ENCODE results near the gene PIAS1.
"Not testable (repeated sequence)": the region's sequence is repeated elsewhere in the genome, so short reads cannot be mapped to it uniquely, and the experiment has no call there.

The PIAS1 gene

DNA sequence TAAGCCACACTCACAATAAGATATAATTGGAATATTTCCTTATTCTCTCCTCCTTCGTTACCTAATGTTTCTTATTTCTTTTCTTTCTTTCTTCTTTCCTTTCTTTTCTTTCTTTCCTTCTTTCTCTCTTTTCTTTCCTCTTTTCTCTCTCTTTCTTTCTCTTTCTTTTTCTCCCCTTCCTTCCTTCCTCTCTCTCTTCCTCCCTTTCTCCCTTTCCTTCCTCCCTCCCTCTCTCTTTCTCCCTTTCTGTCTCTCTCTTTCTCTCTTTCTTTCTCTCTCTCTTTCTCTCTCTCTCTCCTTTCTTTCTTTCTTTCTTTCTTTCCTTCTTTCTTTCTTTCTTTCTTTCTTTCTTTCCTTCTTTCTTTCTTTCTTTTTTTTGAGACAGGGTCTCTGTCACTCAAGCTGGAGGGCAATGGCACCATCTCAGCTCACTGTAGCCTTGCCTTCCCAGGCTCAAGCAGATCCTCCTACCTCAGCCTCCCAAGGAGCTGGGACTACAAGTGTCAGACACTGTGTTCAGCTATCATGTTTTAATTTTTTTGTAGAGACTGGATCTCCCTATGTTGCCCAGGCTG is 19.3 kb upstream of the PIAS1 start:
- no peak for DNase-seq

DNA sequence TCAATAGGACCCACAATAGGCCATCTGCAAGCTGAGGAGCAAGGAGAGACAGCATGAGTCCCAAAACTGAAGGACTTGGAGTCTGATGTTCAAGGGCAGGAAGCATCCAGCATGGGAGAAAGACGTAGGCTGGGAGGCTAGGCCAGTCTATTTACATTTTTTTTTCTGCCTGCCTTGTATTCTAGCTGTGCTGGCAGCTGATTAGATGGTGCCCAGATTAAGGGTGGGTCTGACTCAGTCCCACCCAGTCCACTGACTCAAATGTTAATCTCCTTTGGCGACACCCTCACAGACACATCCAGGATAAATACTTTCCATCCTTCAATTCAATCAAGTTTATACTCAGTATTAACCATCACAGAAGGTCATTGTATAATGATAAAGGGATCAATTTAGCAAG is 15.9 kb upstream of the PIAS1 start:
- peak; percentile 80 for DNase-seq

DNA sequence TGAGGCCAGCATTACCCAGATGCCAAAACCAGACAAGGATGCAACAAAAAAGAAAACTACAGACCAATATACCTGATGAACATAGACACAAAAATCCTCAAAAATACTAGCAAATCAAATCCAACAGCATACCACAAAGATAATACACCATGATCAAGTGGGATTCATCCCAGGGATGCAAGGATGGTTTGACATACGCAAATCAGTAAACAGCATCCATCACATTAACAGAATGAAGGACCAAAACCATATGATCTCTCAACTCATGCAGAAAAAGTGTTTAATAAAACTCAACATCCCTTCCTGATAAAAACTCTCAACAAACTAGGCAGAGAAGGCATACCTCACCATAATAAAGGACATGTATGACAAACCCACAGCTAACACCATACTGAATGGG is 14.0 kb upstream of the PIAS1 start:
- no peak for DNase-seq

DNA sequence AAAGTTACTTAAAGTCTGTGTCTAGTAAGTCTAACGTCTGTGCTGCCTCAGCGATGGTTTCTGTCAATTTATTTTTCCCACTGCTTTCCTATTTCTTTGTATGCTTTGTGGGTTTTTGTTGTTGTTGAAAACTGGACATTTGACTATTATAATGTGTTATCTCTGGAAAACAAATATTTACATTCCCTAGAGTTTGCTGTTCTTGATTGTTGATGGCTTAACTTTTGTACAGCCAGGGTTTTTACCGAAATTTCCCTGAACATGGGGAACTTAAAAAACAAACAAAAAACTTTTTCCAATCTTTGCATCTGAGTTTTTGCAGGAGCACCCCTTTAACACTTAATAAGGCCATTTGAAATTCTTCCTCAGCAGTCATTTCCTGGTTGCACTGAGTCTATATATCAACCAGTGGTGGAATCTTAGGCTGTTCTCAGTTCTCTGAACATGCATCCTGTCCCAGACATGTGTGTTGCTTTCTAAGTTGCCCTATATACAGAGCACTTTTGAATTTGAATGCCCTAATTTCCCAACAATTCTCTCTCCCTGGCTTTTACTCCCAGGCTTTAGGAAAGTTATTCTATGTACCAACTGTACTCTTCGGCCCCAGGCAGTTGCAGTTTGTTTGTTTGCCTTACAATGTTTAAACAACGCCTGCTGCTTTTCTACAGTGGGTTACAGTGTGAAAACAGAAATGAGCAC is 11.8 kb upstream of the PIAS1 start:
- no peak for DNase-seq

DNA sequence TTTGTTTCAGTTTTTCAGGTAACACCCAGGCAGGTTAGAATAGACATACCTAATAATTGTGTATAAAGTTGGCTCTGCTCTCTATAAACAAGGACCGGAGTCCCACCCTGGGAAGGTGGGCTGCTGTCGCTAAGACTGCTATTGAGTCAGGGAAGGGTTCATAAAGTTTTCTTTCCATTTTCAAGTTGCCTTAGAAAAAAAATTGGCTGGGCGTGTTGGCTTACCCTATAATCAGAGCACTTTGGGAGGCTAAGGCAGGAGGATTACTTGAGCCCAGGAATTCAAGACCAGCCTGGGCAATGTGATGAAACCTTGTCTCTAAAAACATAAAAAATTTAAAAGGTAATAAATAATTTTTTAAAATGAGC is 11.3 kb upstream of the PIAS1 start:
- DNase-seq = no peak

DNA sequence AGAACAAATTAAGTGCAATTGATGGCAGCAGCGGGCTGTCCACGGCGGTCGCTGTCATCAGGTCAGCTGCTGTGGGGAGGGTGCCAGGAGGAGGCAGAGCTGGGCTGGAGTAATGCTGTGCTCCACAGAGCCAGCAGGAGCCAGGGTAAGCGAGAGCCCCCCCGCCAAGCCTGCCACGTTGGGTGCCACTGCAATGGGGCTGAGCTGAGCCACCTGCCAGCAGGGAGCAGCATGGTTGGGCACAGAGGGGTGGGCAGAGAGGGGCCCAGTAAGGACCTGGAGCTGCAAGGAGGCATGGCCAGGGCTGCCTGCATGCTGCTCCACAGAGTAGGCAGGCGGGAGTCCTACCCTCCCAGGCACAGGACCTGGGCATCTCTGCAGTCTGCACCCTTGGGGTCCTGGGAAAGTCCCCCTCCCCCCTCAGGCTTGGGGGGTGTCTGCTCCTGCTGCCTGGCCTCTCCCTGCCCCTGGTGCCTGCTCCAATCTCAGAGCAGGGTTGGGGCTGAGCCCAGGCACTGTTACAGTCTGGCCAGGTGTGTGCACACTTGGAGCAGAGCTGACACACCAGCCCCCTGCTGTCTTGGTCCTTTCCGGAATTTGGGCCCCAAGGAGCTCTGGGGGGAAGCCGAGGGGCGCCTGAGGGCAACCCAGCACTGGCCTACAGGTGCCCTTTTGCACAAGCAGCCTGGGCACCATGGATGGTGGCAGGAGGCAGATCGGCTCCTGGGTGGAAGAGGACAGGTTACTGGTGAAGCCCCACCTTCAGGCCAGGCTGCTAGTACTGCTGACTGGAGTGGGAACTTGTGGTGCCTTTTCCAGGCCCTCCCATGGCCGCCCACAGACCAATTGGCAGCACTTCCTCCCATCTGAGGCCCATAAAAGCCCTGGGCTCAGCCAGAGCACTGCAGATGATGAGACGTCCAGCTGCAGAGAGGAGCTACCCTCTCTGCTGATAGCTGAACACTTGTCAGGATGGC is 8.5 kb upstream of the PIAS1 start:
- DNase-seq = no peak

DNA sequence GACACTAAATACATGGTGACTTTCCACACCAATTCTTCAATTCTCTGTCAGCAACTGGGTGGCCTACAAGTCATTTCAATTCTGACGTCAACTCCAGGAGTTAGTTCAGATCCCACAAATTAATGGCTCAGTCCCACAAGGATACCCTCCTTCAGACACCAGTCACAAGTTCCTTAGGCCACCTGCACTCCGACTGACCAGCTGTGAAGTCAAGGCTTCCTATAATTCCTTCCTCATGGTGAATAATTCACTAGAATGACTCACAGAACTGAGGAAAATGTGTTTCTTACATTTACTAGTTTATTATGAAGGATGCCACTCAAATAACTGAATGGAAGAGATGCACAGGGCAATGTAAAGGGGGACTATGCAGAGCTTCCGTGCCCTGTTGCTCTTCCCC is 6.3 kb upstream of the PIAS1 start:
- DNase-seq = no peak

DNA sequence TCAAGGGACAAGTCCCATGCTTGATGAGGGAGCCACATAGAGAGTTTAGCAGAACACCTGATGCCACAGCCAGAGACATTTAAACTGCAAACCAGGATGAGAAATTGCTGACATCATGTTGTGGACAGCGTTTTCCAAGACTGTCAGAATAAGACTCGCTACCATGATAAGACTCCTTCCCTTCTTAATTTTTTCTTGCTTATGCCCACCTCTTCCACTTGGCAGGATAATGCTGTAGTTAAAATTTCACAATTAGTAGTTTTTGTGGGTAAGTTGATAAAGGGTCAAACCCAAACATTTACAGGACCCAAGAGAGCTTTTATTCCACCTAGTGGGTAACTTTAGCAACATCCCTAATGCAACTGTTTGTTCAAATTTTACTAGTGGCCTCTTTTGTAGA is 3.0 kb upstream of the PIAS1 start:
- DNase-seq = peak; percentile 32

DNA sequence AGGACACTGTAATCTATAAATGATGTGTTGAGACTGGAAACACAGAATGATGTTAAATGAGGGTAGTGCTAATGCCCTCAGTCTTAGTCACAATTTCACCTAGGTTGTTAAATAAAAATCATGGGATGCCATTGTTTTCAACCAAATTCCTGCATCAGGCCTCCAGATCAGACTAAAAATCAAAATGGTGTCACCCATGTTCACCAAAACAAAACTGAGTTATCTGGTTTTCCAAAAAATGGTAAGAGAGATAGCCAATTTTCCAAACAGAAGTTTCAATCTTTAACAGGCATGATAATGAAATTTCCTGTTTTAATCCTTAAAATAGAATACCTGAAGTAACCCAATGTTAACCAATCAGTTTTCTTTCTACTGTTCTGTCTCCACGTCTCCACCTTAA is 2.2 kb upstream of the PIAS1 start:
- DNase-seq = no peak

DNA sequence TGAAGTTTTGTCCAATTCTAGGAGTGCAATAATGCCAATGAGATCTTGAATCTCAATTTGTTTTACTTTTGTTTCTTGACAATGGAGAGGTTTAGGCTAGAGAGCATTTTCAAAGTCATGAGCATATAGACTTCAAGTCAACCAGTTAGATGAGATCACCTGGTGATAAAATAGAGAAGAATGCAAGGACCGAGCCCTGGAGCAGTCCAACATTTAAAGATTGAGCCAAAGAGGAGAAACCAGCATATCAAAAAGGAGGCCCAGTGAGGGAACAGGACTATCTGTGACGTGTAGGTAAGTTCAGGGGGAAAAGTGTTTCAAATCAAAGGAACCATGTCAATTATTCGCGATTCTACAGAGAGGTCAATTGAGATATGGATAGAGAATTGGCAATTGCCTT is 1.7 kb upstream of the PIAS1 start:
- DNase-seq = no peak

DNA sequence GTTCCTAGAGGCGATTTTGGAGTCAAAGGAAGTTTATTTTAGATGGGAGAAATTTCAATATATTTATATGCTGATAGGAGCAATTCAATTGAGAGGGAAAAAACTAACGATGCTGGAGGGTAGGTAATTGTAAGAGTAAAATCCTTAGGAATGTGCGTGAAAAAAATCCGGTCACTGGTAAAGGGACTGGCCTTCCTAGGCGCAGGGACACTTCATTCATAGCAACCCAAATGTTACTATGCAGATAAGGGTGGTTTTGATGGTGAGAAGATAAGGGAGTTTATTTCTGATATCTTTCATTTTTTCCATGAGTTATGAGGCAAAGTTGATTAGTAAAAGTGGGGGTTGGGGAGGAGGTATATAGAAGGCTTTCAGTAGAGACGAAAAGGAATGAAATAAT is 1.1 kb upstream of the PIAS1 start:
- no peak for DNase-seq

DNA sequence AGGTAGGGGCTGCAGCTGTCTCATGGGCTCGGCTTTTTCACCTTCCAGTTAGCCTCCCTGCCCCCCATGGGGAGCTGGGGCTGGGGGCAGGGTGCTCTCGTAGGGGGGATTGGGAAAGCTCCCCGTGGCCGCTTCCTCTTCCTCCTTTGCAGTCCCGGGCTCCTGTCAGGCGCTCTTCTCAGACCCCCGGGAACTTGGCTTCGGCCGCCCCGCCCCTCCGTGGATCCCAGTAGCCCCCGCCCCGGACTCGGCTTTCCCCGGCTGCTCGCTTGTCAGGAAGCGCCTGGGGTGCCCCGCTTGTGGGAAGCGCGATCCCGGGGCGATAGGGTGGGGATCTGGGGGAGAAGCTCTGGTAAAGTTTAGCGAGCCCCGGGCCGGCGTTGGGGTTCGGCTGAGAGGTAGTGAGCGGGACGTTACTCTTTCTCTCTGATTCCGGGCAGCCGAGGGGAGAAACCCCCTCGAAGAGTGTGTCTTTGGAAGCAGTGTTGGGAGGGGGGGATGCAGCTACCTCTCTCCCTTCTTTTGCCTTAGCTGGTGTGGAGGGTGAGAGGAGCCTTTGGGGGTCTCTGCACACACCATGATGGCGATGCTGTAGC is 611 bp downstream of the PIAS1 start:
- DNase-seq = no peak

DNA sequence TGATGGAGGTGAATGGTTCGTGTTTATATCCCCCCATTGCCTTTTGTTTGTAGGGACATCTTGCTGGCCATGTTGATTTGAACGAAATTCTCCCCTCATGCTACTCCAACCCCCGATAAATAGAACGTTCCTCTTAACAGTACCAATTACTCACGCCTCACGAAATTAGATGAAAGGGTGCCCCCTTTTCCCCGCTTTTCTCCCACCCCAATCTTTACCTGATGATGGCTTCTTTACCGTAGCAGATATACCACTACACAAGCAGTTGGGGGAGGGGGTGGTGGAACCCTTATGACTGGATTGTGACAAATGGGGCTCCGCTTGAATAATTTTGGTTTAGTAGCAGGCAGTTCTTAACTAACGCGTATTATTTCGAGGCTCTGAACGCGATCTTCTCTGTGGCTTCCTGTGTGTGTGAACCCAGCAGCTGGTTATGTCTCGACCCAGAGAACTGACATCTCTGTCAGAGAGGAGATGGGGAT is 1.1 kb downstream of the PIAS1 start:
- peak; percentile 43 for DNase-seq

DNA sequence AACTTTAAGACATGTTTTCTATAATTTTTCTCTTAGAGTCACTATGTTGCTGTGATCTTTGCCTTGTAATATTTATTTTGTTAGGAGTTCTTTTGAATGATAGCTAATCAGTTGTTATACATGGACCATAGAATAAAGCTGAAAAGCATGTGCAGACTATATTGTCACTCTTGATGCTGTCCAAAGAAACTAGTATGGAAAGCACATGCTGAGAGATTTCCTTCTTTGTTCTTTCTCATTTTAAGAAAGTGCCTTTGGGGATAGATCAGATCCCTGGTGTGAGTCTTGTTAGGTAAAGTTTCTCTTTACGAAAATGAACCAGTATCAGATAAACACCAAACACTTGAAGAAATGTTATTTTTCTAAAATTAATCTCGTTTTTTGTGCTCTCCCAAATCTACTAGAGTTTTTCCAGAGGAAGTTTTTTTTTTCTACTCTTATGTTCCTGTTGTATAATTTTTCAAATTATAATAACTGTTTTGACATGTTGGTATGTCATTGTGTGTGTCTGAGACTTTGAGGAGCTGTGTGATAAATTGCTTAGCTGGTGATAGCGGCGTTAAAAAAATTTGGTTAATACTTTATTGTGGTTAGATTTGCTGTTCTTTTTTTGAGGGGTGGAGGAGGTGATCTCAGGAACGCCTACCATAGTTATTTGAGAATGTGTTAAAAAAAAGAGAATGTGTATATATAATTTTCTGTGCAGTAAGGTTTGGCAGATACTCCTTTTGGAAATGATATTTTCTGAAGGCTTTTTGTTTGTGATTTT is 2.2 kb downstream of the PIAS1 start:
- DNase-seq = no peak

DNA sequence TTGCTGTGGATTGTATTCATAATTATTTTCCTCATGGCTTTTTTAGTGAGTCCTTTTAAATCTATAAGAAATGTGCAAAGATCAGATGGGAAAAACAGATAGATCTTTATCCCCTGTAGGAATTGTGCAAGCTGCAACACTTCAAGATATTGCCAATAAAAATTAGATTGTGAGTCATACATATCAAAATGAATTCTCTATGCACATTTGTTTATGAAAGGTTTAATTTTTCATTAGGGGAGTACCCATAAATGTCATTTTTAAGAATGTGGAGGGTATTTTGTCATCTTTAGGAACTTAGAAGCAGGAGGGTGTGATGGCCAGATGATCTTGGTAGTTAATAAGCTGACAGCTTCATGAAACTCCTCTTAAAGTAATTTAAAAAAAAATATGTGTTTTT is 2.9 kb downstream of the PIAS1 start:
- DNase-seq = no peak

DNA sequence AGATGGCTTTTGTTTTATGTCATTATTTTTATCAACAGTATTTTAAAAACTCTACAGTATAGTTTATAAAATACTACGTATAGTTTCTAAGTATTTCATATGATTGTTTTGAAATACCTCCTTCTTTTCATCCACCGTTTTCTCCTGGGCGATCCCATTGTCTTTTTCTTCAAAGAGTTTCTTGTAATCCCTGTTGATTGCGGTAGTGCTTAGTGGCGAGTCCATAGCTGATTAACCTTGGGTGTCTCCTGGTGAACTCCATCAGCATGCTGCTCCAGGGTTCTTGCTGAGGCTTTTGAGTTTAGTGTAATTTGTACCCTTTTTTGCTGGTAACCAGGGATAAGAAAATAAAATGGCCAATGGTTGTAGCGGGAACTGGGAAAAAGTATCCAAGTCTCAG is 3.6 kb downstream of the PIAS1 start:
- no peak for DNase-seq

DNA sequence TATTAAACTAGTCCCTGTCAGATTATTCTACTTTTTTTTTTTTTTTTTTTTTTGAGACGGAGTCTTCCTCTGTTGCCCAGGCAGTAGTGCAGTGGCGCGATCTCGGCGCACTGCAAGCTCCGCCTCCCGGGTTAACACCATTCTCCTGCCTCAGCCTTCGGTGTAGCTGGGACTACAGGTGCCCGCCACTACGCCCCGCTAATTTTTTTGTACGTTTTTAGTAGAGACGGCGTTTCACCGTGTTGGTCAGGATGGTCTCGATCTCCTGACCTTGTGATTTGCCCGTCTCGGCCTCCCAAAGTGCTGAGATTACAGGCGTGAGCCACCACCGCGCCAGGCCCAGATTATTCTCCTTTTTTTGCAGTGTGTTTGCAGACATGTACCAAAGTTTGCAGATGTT is 4.9 kb downstream of the PIAS1 start:
- not testable (repeated sequence) for DNase-seq

DNA sequence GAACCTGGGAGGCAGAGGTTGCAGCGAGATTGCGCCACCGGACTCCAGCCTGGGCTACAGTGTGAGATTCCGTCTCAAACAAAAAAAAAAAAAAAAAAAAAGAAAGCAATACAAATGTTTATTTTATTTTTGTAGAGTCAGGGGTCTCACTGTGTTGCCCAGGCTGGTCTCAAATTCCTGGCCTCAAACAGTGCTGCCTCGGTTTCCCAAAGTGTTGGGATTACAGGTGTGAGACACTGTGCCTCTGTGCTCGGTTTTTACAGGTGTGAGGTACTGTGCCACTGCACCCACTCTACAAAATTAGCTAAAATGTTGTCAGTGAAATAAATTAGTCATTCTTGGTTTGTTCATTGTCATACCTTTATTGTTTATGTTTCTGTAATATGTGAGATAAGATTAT is 5.5 kb downstream of the PIAS1 start:
- no peak for DNase-seq

DNA sequence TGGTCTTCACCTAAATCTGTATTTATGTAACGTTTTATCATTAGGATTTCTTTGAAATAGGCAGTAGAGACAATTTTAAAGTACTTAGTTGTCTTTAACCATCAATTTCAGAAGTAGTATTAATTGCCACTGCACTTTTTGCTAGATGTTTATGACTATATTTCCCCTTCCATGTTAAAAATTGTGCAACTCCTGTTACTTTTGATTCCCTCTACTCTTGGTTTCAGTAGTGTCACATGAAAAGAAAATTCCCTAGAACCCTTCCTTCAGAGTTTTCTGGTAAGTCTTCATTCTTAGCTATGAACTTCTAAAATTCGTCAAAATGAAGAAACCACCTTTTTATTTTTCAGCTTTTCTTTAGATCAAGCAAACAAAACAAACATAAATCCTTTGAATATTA is 7.1 kb downstream of the PIAS1 start:
- DNase-seq = no peak

DNA sequence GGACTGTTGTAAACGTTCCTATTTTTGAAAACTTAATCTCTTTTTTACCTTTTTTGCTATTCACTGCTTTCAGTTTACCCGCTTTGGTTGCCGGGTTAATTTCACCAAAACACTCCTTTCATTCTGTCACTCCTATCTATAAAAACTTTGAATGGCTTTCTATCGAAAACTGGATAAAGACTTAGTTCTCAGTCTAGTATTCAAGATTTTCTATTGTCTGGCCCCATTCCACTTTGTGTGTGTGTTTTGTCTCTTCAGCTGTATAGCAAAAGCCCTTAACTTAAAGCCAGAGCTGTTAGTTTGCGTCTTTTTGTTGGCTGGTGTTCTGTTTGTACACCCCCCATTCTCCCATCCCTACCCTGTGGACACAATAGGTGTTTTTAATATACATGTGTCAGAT is 7.5 kb downstream of the PIAS1 start:
- DNase-seq = no peak

DNA sequence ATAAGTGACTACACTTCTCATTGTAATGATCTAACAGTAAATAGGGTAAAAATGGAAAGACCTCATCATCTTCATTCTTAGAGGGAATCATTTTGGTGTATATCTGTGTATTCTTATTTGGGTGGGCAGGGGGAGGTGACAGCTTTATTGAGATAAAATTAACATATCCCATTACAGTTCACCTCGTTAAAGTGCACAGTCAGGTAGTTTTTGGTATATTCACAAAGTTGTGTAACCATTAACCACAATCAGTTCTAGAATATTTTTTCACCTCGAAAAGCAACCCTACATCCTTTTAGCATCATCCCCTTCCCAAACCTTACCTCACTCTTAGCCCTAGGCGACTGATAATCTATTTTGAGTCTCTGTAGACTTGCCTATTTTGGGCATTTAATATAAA is 8.1 kb downstream of the PIAS1 start:
- no peak for DNase-seq

DNA sequence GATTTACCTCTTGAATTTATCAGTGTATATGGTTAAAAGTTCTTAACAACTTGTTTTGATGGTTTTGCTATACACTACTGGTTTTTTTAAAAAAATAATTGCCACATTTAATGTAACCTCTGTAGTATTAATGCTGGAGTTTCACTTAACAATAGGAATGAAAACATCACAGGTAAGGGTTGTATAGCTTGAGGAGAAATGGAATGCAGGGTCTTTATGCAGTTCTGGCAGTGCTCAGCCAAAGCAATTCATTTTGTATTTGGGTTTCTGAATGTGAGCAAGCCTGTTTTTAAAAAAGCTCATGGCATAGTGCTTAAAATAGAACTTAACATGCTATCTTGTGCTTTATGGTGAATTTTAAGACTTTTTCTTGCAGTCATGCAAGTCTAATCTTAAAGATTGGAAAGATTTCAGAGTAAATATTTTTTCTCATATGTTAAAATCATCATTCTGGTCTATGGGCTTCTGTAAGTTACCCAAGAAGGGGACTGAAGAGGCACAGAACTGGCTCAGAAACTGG is 8.9 kb downstream of the PIAS1 start:
- no peak for DNase-seq

DNA sequence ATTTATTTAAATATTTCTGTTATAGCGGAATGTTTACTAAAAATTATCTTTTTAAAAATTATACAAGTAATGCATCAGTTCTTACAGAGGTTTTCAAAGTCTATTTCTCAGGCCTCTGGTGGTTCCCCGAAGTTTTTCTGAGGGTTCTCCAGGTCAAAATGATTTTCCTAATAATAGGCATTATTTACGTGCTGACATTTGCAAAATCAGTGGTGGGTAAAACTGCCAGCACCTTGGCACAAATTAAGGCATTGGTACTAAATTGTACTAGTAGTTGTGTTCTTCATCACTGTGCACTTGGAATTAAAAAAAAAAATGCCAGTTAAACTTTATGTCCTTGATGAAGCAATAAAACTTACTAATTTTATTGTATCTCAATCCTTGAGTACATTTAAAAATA is 9.5 kb downstream of the PIAS1 start:
- DNase-seq = no peak
